ENCODE results near the gene CADPS2.

GRCh38 chr7:122652876-122653275 lies 233.4 kb downstream of the CADPS2 start:
- TF ChIP-seq CTCF (IDR thresholded peaks at IDR 0.05): no peak
- TF ChIP-seq POLR2A (IDR thresholded peaks at IDR 0.05): no peak
